HG02885 (cell line): ENCODE measurements around the gene PACS1.

Source experiments
- ATAC-seq: cut with Tn5 transposase; IDR thresholded peaks from one replicate; pipeline ENCODE4 v1.9.1; 2021; ENCODE audit warnings: mild to moderate bottlenecking; ENCODE audit not compliant: unreplicated experiment, poor library complexity

PACS1 gene

DNA sequence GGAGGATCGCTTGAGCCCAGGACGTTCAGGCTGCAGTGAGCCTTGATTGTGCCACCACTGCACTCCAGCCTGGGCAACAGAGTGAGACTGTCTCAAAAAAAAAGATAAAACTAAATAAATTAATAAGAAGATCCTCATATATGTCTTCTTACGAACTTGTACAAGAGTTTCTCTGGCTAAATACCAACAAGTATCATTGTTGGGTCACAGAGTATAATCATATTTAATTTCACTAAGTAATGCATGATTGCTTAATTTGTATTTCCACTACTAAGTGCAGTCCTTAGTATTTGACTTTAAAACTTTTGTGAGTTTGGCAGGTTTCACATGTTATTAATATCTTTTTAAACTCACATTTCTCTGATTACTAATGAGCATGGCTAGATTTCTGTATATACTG lies 60.9 kb downstream of the PACS1 start:
- ATAC-seq, result no peak

GRCh38 chr11:66131937-66132632 lies 62.0 kb downstream of the PACS1 start:
- ATAC-seq, result no peak

GRCh38 chr11:66133216-66133775 lies 63.2 kb downstream of the PACS1 start:
- ATAC-seq, result no peak

DNA sequence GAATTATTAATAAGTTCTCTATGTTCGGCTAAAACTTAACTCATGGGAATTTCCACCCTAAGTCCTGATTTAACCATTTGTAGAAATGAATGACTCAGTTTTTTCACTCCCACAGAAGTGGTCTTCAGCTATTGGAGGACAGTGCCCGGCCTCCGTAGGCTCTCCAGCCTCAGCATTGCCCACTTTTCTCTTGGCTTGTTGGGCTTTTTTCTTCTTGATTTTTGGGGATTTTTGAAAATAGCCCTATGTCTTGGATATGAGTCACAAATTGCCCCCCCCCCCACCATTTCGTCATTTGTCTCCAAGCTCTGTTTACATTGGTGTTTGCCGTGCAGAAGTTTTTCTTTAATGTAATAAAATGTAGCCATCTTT lies 66.7 kb downstream of the PACS1 start:
- ATAC-seq, result no peak

DNA sequence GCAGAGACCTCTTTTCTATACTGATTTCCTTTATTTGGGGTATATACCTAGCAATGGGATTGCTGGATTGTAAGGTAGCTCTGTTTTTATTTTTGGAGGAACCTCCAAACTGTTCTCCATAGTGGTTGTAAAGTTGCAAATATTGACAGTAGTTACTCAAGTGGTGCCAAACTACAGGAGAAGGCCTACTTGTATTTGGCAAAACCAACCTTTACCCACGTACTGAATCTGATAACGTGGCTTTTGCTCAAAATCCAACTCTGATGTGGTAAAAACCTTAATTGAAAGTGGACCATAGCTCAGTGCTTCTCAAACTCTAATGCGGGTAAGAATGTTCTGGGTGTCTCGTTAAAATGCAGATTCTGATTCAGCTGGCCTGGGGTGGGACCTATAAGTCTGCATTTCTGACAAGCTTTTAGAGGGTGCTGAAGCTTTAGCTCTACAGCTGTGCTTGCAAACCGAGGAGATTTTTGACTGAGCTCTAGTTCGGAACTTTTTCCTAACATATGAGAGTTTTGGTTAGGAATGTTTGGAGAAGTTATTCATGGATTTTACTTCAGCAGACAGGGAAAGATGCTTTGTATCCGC lies 69.8 kb downstream of the PACS1 start:
- ATAC-seq, result no peak

DNA sequence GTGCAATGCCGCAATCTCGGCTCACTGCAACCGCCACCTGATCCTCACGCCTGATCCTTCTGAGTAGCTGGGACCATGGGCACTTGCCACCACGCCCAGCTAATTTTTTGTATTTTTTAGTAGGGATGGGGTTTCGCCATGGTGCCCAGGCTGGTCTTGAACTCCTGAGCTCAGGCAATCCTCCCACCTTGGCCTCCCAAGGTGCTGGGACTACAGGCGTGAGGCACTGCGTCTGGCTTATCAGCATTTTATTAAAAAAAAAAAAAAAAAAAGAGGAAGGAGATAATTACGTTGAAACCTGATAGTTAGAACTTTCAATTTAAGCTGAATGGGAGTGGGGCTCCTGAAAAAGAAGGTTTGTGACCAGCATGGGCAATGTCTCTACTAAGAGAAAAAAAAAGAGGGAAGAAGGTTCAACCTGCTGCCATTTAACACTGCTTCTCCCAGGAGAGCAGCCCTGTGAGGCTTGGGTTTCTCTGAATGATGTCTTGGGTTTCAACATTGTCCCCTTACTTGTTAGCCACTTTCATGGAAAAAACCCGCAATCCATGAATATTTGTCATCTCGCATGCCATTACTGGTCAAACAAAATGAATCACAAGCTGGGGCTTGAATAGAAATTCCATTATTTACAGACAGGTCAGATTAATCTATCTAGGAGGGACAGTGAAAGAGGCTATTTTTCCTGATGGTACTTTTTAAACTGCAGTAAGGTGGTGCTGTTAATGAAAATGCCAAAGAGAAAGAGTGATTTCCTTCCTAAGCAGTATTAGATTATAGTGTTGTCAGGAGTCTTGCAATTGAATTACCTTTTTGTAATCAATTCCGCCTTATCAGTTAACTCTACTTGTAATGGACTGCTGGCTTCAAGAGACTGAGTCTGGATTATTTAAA lies 72.5 kb downstream of the PACS1 start:
- no peak for ATAC-seq

DNA sequence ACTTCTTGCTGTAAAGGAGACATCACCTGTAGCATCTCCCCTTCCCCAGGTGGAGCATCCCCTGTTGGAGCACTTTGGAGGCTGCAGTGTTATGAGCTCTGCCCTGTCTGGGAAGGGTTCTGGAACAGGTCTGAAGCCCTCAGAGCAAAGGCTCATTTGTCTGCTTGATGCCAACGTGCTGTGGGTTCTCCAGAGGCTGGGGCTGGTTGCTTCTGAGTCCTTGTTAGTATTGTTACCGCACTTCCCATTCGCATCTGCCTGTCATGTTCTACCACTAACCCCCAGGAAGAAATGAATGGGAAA lies 73.1 kb downstream of the PACS1 start:
- no peak for ATAC-seq

DNA sequence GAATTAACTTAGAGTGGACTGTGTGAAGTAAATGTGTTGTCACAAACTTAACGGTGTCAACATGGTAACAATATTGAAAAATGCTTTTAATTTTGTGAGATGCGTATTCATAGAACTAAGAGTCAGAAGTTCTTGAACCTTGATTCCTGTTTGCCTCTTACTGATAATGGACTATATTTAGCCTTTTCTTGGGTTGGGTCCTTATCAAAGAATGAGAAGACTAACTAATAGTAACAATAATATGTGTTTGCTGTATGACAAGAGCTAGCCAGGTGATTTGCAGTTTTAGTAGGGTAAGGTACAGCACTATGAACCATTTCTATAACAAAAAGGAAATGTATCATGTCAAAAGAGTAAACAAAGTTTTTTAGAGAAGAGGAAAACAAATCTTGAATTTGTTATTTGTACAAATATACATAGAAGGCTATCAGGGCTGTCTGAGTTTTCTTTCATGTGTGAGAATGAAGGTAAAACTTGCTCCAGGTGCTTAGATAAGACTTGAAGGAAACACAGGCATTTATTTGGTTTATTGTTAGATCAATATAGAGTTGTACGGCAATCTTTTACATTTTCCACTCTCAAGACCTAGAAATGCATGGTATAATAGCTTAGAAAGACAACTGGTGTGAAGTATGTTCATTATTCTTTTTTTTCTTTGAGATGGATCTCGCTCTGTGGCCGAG lies 74.1 kb downstream of the PACS1 start:
- ATAC-seq, result no peak

DNA sequence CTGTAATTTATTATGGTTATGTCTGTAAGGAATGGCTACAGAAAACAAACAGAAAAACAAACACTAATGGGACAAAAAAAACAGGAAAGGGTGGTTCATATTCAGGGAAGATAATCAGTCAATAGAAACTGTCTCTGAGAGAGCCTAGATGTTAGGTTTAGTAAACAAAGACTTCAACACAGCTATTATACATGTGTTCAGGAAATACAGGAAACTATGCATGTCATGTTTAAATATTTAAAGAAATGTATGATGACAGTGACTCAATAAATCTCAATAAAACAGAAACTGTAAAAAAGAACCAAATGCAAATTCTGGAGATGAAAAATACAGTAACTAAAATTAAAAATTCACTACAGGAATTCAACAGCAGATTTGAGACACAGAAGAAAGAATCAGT lies 76.0 kb downstream of the PACS1 start:
- no peak for ATAC-seq

GRCh38 chr11:66146940-66147339 lies 76.9 kb downstream of the PACS1 start:
- ATAC-seq, result no peak

DNA sequence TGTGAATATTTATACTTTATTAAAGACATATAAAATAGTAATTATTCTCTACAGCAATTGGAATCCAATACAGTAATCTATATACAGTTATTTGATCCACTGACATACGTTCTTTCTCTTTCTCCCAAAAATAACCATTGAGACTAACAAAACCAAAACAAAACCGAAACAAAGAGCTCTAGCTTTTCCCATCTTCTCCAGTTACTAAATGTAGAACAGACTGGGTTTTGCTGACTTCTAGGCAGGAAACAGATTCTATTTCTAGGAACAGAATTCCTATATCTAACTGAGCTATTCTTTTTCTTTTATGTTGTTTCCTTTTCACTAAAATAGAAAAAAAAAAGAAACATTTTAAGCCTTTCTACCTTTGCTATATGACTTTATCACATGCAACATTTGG lies 80.1 kb downstream of the PACS1 start:
- ATAC-seq, result no peak

DNA sequence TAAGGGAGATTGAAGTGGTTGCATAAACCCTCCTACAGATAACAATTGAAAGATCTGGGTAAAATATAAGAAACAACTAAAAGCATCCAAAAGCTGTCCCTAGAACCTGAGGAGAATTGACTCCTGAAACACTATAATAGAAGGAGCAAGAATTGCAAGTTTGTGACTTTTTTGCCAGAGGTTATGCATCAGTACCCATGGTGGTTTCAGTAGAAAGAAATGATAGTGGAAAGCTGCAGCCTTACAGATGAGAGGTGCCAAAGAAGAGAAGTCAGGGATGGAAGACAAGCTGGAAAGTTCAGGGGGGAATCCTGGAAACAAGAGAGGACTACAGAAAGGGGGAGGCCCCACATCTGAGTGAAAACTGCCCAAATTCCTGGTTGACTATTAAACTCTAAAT lies 80.7 kb downstream of the PACS1 start:
- no peak for ATAC-seq

GRCh38 chr11:66151273-66151672 lies 81.2 kb downstream of the PACS1 start:
- ATAC-seq, result no peak

- ATAC-seq, result no peak
Measured at GRCh38 chr11:66154109-66154508, 84.0 kb downstream of the PACS1 start.

DNA sequence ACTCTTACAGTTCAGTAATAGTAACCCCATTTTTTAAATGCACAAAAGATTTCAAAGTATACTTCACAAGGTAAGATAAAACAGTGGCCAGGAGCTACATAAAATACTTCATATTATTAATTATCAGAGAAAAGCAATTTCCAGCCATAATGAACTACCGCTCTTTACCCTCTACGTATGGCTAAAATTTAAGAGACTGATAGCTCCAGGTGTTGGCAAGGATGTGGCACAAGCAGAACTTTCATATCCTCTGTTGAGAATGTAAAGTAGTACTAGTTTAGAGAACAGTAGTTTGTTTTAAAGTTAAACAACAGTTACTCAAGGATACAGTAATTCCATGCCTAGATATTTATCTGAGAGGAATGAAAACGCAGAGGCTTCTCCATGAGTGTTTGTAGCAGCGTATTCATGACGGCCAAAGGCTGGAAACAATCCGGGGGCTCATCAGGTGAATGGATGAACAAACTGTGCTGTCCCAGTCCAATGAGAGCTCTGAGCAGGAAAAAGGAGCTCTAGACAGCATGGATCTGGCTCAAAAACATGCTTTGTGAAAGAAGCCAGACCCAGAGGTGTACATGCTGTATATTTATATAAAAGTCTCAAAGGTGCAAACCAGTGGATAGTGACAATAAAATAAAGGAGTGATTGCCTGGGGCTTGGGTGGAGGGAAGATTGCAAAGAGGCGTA lies 85.5 kb downstream of the PACS1 start:
- ATAC-seq, result no peak

DNA sequence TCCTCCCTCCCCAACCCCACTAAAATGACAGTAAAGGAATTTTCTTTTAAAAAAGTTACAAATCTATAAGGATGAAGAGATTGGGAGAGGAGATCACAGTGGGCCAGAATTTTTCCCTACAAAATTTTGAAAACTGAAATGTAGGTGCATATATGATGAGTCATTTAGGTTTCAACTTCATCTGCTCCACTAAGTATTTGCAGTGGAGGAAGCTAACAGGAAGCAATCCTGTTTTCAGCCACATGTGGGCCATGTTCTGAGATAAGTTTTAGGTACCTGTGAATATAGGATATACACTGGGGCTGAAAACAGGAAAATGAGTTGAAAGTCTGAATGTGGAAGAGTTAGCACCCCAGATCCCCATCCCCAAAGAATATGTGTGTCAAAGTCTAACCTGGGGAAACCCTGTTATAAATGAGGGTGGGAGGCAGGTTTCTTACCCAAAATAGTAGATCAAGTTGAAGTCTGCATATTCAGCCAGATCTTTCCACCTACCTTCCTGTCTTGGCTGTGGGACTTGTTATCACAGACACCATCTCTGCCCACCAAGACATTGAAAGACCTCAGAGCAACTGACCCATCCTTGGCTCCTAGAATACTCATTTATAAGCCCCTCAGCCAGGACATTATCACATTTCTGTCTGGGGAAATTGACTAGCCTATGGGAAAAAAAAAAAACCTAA lies 87.3 kb downstream of the PACS1 start:
- ATAC-seq, result no peak

- ATAC-seq, result no peak
Measured at GRCh38 chr11:66158156-66158555, 88.1 kb downstream of the PACS1 start.

DNA sequence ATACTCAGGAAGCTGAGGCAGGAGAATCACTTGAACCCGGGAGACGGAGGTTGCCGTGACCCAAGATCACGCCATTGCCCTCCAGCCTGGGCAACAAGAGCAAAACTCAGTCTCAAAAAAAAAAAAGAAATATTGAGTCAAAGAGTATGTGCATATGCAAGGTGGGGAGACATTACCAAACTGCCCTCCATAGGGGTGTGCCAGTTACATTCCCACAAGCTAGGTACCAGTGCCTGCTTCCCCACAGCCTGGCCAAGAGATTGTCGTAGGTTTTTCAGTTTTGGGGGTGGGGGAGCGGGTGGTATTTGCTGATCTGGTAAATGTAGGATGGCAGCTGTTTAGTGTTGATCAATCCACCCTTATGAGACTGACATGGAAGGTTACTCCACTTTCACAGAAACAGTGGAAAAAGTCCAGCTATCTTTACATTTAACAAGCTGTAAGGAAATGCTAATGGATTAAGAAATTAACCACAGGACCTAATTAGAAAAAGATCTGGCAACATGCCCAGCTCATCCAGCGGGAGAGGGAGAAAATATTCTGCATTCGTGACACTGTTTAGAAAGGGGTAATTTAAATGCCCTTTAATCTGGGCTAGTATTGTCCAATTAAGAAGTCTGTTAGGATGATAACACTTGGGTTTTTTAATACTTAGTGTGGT lies 89.4 kb downstream of the PACS1 start:
- ATAC-seq, result no peak

DNA sequence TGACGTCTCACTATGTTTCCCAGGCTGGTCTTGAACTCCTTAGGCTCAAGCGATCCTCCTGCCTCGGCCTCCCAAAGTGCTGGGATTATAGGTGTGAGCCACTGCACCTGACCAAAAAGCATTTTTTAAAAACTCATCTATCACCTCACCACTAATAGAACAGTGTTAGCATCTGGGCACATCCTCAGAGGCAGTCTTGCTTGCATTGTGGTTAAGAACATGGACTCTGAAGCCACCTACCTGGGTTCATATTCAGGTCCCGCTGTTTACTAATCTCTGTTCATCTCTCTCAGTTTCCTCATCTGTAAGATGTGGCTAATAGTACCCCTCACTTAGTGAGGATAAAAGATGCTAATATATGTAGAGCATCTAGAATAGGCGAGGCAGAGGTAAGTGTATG lies 90.6 kb downstream of the PACS1 start:
- no peak for ATAC-seq
